Stimulated activated CD4-positive, alpha-beta T cell treated with anti-CD3 and anti-CD28 coated beads, Interleukin-4, amount 100 ng/mL, for 4 hours (primary cell): ENCODE measurements around the gene TMEM132D.
"Not testable (repeated sequence)": the region's sequence is repeated elsewhere in the genome, so short reads cannot be mapped to it uniquely, and the experiment has no call there.

Source experiments
- DNase-seq, 2 experiments: peaks; one replicate each; pipeline ENCODE4 v3.0.0-alpha.2; 2020

TMEM132D gene

GRCh38 chr12:129082441-129082840 is 821.4 kb downstream of the TMEM132D start:
- DNase-seq, result no peak

- no peak for DNase-seq
These were observed 822.0 kb downstream of the TMEM132D start for GRCh38 chr12:129081755-129082250.

- no peak for DNase-seq
These were observed 823.0 kb downstream of the TMEM132D start for GRCh38 chr12:129080821-129081220.

GRCh38 chr12:129080391-129080790 is 823.4 kb downstream of the TMEM132D start:
- no peak for DNase-seq

- DNase-seq, result no peak
These were observed 824.1 kb downstream of the TMEM132D start for GRCh38 chr12:129079719-129080118.

- no peak for DNase-seq
These were observed 827.1 kb downstream of the TMEM132D start for GRCh38 chr12:129076441-129077320.

GRCh38 chr12:129075460-129076208 is 828.2 kb downstream of the TMEM132D start:
- no peak for DNase-seq

GRCh38 chr12:129074379-129074778 is 829.4 kb downstream of the TMEM132D start:
- no peak for DNase-seq

GRCh38 chr12:129073157-129073915 is 830.5 kb downstream of the TMEM132D start:
- no peak for DNase-seq

- DNase-seq, result no peak
These were observed 832.5 kb downstream of the TMEM132D start for GRCh38 chr12:129071362-129071761.

- DNase-seq, result no peak
These were observed 833.9 kb downstream of the TMEM132D start for GRCh38 chr12:129069886-129070285.

- DNase-seq, result no peak
These were observed 835.1 kb downstream of the TMEM132D start for GRCh38 chr12:129068684-129069083.

- DNase-seq, result no peak
These were observed 836.3 kb downstream of the TMEM132D start for GRCh38 chr12:129067491-129067890.

GRCh38 chr12:129064209-129064855 is 839.5 kb downstream of the TMEM132D start:
- DNase-seq, result no peak

- no peak for DNase-seq
These were observed 840.2 kb downstream of the TMEM132D start for GRCh38 chr12:129063600-129063999.

GRCh38 chr12:129053232-129053631 is 850.6 kb downstream of the TMEM132D start:
- no peak for DNase-seq

- no peak for DNase-seq
These were observed 851.5 kb downstream of the TMEM132D start for GRCh38 chr12:129052373-129052772.

GRCh38 chr12:129049917-129050316 is 853.9 kb downstream of the TMEM132D start:
- DNase-seq, result no peak

- DNase-seq, result not testable (repeated sequence)
These were observed 860.5 kb downstream of the TMEM132D start for GRCh38 chr12:129043334-129043733.

GRCh38 chr12:129036135-129036534 is 867.7 kb downstream of the TMEM132D start:
- no peak for DNase-seq

- no peak for DNase-seq
These were observed 869.1 kb downstream of the TMEM132D start for GRCh38 chr12:129034558-129035289.

- DNase-seq, result no peak
These were observed 875.0 kb downstream of the TMEM132D start for GRCh38 chr12:129028844-129029243.
